ENCODE results near the gene RAD1. TPM values are rescaled to one million over a fixed set of nuclear protein-coding genes. Genes with fewer than 3 reads are reported as not detected.

RAD1 gene
- total RNA-seq, 1 experiment from 2014 or later: 33.4 TPM

- no peak for TF ChIP-seq ZNF219 (CRISPR knock-in tag; IDR thresholded peaks at IDR 0.05; ENCODE audit: borderline replicate concordance)
- no peak for TF ChIP-seq TEAD4 (CRISPR knock-in tag; IDR thresholded peaks at IDR 0.05)
- no peak for TF ChIP-seq KAT7 (CRISPR knock-in tag; IDR thresholded peaks at IDR 0.05; ENCODE audit: borderline replicate concordance)
These were observed 23.3 kb downstream of the RAD1 start (continued) for GRCh38 chr5:34891981-34892380.

- ATAC-seq (no peak), DNase-seq (ENCODE audit: low spot score) (no peak)
- Mint-ChIP-seq H3K36me3 (no peaks in the 10 kb centered on the region), H3K27ac (no peak overlapping the region), H3K9me3 (no peaks in the 10 kb centered on the region), H3K4me3 (no peak overlapping the region), H3K4me1 (no peaks in the 10 kb centered on the region), H3K27me3 (ENCODE audit: low read depth) (no peaks in the 10 kb centered on the region)
- CTCF ChIA-PET: no interaction called here
- no peak for TF ChIP-seq SMAD4 (CRISPR knock-in tag; IDR thresholded peaks at IDR 0.05)
- TF ChIP-seq CDX4 (CRISPR knock-in tag; IDR thresholded peaks at IDR 0.05; ENCODE audit: borderline replicate concordance): no peak
- no peak for TF ChIP-seq NFATC4 (CRISPR knock-in tag; IDR thresholded peaks at IDR 0.05)
- TF ChIP-seq ATF1 (CRISPR knock-in tag; IDR thresholded peaks at IDR 0.05): no peak
- no peak for TF ChIP-seq CREB1 (CRISPR knock-in tag; IDR thresholded peaks at IDR 0.05)
- no peak for TF ChIP-seq NFE2L1 (CRISPR knock-in tag; IDR thresholded peaks at IDR 0.05)
- TF ChIP-seq STAT6 (CRISPR knock-in tag; conservative IDR thresholded peaks at IDR 0.05; ENCODE audit: low read depth): no peak
- TF ChIP-seq ZNF423 (CRISPR knock-in tag; IDR thresholded peaks at IDR 0.05): no peak
- TF ChIP-seq ATF2 (CRISPR knock-in tag; IDR thresholded peaks at IDR 0.05; ENCODE audit: borderline replicate concordance, low read depth): no peak
- no peak for TF ChIP-seq IRF2 (CRISPR knock-in tag; IDR thresholded peaks at IDR 0.05; ENCODE audit: borderline replicate concordance, low read depth)
- TF ChIP-seq RORB (CRISPR knock-in tag; IDR thresholded peaks at IDR 0.05): no peak
- TF ChIP-seq PRRX2 (CRISPR knock-in tag; IDR thresholded peaks at IDR 0.05): no peak
- TF ChIP-seq ZNF219 (CRISPR knock-in tag; IDR thresholded peaks at IDR 0.05; ENCODE audit: borderline replicate concordance): no peak
- TF ChIP-seq ESRRA (CRISPR knock-in tag; IDR thresholded peaks at IDR 0.05; ENCODE audit: borderline replicate concordance): no peak
- TF ChIP-seq E2F1 (CRISPR knock-in tag; IDR thresholded peaks at IDR 0.05): no peak
- TF ChIP-seq KAT7 (CRISPR knock-in tag; IDR thresholded peaks at IDR 0.05; ENCODE audit: borderline replicate concordance): no peak
- TF ChIP-seq E2F4 (CRISPR knock-in tag; IDR thresholded peaks at IDR 0.05; ENCODE audit: borderline replicate concordance, low read depth): no peak
- no peak for TF ChIP-seq USF2 (CRISPR knock-in tag; IDR thresholded peaks at IDR 0.05)
- TF ChIP-seq E2F5 (CRISPR knock-in tag; IDR thresholded peaks at IDR 0.05): no peak
- POLR2A ChIA-PET: no interaction called here
These were observed 25.9 kb downstream of the RAD1 start for GRCh38 chr5:34889394-34889793.
